Thymus (tissue), 11 donors: ENCODE data around the gene CYTH1. TPM values are rescaled to one million over a fixed set of nuclear protein-coding genes. Genes with fewer than 3 reads are reported as not detected.

Experiments
- DNase-seq, 9 donors: peaks; one replicate each; pipeline ENCODE4 v3.0.0-alpha.2; 2013; ENCODE audit warnings: low spot score in 9 of 9, low read depth in 6 of 9, missing footprints in 1 of 9
- H3K27ac ChIP-seq, 2 donors: one replicate each; pipeline ENCODE4 v1.5.1; 2013; ENCODE audit warnings: control low read depth in 1 of 2, low read depth in 1 of 2, low read length in 1 of 2, mild to moderate bottlenecking in 1 of 2, moderate library complexity in 1 of 2
- H3K27me3 ChIP-seq, 2 donors: one replicate each; pipeline ENCODE4 v1.5.1; 2013; ENCODE audit warnings: low read length in 1 of 2; ENCODE audit not compliant: control insufficient read depth in 2 of 2, insufficient read depth in 1 of 2
- H3K36me3 ChIP-seq, 2 donors: one replicate each; pipeline ENCODE4 v1.5.1; 2013; ENCODE audit warnings: low read length in 1 of 2, mild to moderate bottlenecking in 1 of 2, moderate library complexity in 1 of 2; ENCODE audit not compliant: control insufficient read depth in 2 of 2, insufficient read depth in 2 of 2
- H3K4me1 ChIP-seq, 2 donors: one replicate each; pipeline ENCODE4 v1.5.1; 2013; ENCODE audit warnings: low read length in 2 of 2; ENCODE audit not compliant: control insufficient read depth in 2 of 2, insufficient read depth in 2 of 2
- H3K4me3 ChIP-seq, 2 donors: one replicate each; pipeline ENCODE4 v1.5.1; 2013; ENCODE audit warnings: low read length in 2 of 2, control low read depth in 1 of 2, mild to moderate bottlenecking in 1 of 2
- H3K9me3 ChIP-seq, 2 donors: one replicate each; pipeline ENCODE4 v1.5.1; 2013; ENCODE audit warnings: low read length in 1 of 2, mild to moderate bottlenecking in 1 of 2; ENCODE audit not compliant: control insufficient read depth in 2 of 2, insufficient read depth in 1 of 2
- WGBS: extraction: QIAGEN DNeasy Blood & Tissue Kit; methylation state at CpG from one replicate; pipeline ENCODE4 v1.1.7; 2013; 5-methylcytosine and 5-hydroxymethylcytosine counted together
- polyA plus RNA-seq: library from polyadenylated mRNA; stranded (reverse); fragments of 200-250 nt; gene quantifications from one replicate; pipeline ENCODE4 v1.2.3, GENCODE V29; 2013
- total RNA-seq: library from RNA; stranded (reverse); fragments of 120-200 nt; gene quantifications from one replicate; pipeline ENCODE4 v1.2.4, GENCODE V29; 2013
- donor health status: healthy.

The CYTH1 gene
- total and polyA plus RNA-seq, 2 donors, result 39.9 to 91.7 TPM

- Histone ChIP-seq H3K27me3 (no peaks in the 10 kb centered on the region), H3K9me3 (peaks cover 0 to 10% of the 10 kb centered on the region in 2 donors), H3K4me3 (no peak overlapping the region), H3K27ac (no peak overlapping the region), H3K36me3 (no peaks in the 10 kb centered on the region), H3K4me1 (peaks cover 0 to 2% of the 10 kb centered on the region in 2 donors)
- 95% methylated on average over 16 of the region's 16 CpGs for WGBS
- DNase-seq, result no peak
These were observed 144.2 kb downstream of the CYTH1 start for GRCh38 chr17:78637643-78638420.

- Histone ChIP-seq H3K4me3 (no peak overlapping the region), H3K36me3 (no peaks in the 10 kb centered on the region), H3K4me1 (peaks cover 0 to 2% of the 10 kb centered on the region in 2 donors), H3K27ac (no peak overlapping the region), H3K9me3 (peaks cover 0 to 8% of the 10 kb centered on the region in 2 donors), H3K27me3 (no peaks in the 10 kb centered on the region)
- 93% methylated on average over 11 of the region's 11 CpGs for WGBS
- no peak for DNase-seq
These were observed 144.9 kb downstream of the CYTH1 start for GRCh38 chr17:78637146-78637545.

GRCh38 chr17:78634154-78634553, 147.9 kb downstream of the CYTH1 start:
- WGBS, result 98% methylated on average over 4 of the region's 4 CpGs

GRCh38 chr17:78629436-78629995, 152.6 kb downstream of the CYTH1 start:
- Histone ChIP-seq H3K4me3 (no peak overlapping the region), H3K36me3 (no peaks in the 10 kb centered on the region), H3K27ac (no peak overlapping the region), H3K4me1 (peaks cover 5 to 22% of the 10 kb centered on the region in 2 donors), H3K9me3 (no peaks in the 10 kb centered on the region), H3K27me3 (no peaks in the 10 kb centered on the region)
- WGBS, result 96% methylated on average over 23 of the region's 23 CpGs
- DNase-seq, result peak in 1 of 9 donors; percentile 16

More at GRCh38 chr17:78634154-78634553, 147.9 kb downstream of the CYTH1 start:
- no peak for DNase-seq
- peaks cover 5 to 22% of the 10 kb centered on the region in 2 donors for H3K4me1 ChIP-seq
- no peak overlapping the region for H3K4me3 ChIP-seq
- no peak overlapping the region for H3K27ac ChIP-seq
- H3K36me3 ChIP-seq, result no peaks in the 10 kb centered on the region
- H3K9me3 ChIP-seq, result peaks cover 0 to 7% of the 10 kb centered on the region in 2 donors
- H3K27me3 ChIP-seq, result no peaks in the 10 kb centered on the region

GRCh38 chr17:78628547-78629435, 153.3 kb downstream of the CYTH1 start:
- 97% methylated on average over 30 of the region's 30 CpGs for WGBS
- DNase-seq, result no peak
- H3K4me3 ChIP-seq, result no peak overlapping the region
- peaks cover 5 to 22% of the 10 kb centered on the region in 2 donors for H3K4me1 ChIP-seq
- no peaks in the 10 kb centered on the region for H3K36me3 ChIP-seq
- H3K27me3 ChIP-seq, result no peaks in the 10 kb centered on the region
- H3K27ac ChIP-seq, result no peak overlapping the region
- no peaks in the 10 kb centered on the region for H3K9me3 ChIP-seq

- no peaks in the 10 kb centered on the region for H3K27me3 ChIP-seq
- 95% methylated on average over 14 of the region's 14 CpGs for WGBS
- H3K4me3 ChIP-seq, result no peak overlapping the region
- no peaks in the 10 kb centered on the region for H3K9me3 ChIP-seq
- H3K36me3 ChIP-seq, result no peaks in the 10 kb centered on the region
- DNase-seq, result no peak
- no peak overlapping the region for H3K27ac ChIP-seq
- H3K4me1 ChIP-seq, result peaks cover under 1 to 4% of the 10 kb centered on the region in 2 donors
These were observed 157.5 kb downstream of the CYTH1 start for GRCh38 chr17:78624324-78625151.

Other genes with a start within 250 kb of the CYTH1 start
- 0.28 TPM for gene DNAH17, start 204.9 kb downstream of the CYTH1 start, total RNA-seq
- gene DNAH17, start 204.9 kb downstream of the CYTH1 start, polyA plus RNA-seq, result 0.30 TPM
- 10.1 TPM for gene USP36, start 58.5 kb upstream of the CYTH1 start, total RNA-seq
- 32.5 TPM for gene USP36, start 58.5 kb upstream of the CYTH1 start, polyA plus RNA-seq
- 0.38 TPM for gene CEP295NL, start 120.9 kb upstream of the CYTH1 start, total RNA-seq
- 0.50 TPM for gene CEP295NL, start 120.9 kb upstream of the CYTH1 start, polyA plus RNA-seq
- gene TIMP2, start 143.1 kb upstream of the CYTH1 start, total RNA-seq, result 23.1 TPM
- gene TIMP2, start 143.1 kb upstream of the CYTH1 start, polyA plus RNA-seq, result 27.5 TPM
- 66.1 TPM for gene LGALS3BP, start 197.7 kb upstream of the CYTH1 start, total RNA-seq
- 81.3 TPM for gene LGALS3BP, start 197.7 kb upstream of the CYTH1 start, polyA plus RNA-seq
- 20.2 TPM for gene CANT1, start 227.5 kb upstream of the CYTH1 start, total RNA-seq
- 18.5 TPM for gene CANT1, start 227.5 kb upstream of the CYTH1 start, polyA plus RNA-seq
- 2.2 TPM for gene C1QTNF1, start 241.9 kb upstream of the CYTH1 start, total RNA-seq
- 34.9 TPM for gene C1QTNF1, start 241.9 kb upstream of the CYTH1 start, polyA plus RNA-seq